ENCODE results near the gene PPP1R10.
"Not testable (repeated sequence)": the region's sequence is repeated elsewhere in the genome, so short reads cannot be mapped to it uniquely, and the experiment has no call there.

Gene PPP1R10

DNA sequence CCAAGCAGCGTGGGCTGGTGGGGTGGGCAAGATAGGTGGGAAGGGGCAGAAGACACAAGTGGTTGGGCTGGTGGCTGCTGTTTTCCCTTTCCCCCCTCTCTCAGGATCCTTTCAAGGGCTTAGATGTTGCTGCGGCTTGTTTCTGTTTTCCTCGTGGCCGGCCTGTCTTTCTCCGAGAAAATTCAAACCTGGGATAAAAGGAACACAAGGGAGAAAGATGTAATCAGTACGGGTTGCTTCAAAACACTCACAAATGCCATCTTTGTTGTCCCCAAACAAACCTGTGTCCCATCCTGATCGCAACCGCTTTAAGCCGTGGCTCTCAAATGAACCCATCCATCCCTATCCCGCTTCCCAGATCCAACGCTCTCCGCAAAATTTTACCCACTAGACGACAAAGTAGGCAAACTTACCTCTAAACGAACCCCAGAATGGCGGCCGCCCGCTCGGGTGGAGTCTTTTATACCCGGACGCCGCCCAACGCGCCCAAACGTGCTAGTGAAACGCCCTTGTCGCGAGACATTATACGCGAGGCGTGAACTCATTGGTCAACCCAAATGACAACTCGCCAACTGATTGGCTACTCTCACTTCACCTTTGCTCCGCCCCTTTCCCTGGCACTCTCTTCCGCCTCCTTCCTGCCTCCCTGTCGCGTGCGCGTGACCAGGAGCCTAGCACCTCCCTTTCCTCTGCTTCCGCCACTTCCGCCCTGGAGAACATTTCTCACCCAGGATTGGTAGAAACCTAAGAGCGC lies at the start of gene PPP1R10:
TSS of gene PPP1R10 (minus strand) at position 433 of the 754 bp plus-strand sequence. CDS start 7,299 bp downstream, outside the sequence.
- peak; percentile 100 for DNase-seq

DNA sequence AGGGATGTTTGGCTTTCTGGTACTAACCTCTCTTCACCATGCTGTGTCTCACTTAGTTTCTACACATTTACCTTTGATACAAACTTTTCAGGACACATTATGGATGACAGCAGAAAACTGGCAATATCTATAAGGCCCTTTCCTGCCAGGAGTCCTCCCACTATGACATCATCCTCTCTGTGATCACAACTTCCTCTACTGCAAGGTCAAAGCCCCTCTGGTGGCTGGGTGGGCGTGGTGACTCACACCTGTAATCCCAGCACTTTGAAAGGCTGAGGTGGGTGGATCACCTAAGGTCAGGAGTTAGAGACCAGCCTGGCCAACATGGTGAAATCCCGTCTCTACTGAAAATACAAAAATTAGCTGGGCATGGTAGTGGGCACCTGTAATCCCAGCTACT lies 49.3 kb upstream of the PPP1R10 start:
- DNase-seq = not testable (repeated sequence)

DNA sequence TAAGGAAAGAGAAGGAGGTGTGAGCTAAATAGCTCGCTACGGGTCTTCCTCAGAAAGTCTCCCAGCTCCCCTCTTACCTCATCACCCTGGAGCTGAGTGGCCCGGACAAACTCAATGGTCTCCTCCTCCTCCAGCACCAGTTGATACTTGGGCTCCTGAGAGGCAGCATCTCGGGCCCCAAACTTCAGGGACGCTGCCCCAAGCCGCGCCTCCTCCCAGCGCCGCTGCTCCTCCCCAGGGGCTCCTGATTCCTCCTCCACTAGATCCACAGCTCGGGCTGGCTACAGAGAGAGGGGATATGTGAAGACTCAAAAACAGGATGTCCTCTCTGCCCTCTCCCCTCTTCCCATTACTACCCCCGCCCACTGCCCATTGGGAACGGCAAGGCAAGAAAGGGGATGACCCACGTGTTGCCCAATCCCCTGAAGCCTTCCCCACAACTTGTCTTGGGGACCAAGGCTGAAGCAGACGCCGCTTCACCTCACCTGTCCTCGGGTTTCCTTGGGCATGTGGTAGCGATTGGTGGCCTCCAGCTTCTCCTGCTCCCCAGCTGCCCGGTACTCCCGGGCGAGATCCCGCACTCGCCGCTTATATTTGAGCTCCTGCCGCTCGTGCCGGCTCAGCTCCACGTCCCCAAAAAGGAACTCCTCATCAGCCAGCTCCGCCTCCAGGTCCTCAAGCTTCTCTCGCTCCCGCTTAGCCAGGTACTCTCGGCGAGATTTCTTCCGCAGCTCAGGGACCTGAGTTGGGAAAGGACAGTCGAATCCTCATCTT lies 48.1 kb upstream of the PPP1R10 start:
- no peak for DNase-seq

DNA sequence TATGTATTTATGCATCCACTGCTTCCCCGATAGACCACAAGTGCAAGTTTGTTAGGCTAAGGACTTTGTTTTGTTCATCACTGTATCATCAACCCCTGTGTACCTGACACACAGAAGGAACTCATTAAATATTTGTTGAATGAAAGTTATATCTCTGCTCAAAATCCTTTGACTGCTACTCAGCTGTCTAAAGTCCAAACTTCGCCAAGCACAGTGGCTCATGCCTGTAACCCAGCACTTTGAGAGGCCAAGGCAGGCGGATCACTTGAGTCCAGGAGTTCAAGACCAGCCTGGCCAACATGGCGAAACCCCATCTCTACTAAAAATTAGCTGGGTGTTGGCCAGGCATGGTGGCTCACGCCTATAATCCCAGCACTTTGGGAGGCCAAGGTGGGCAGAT lies 40.9 kb upstream of the PPP1R10 start:
- DNase-seq = not testable (repeated sequence)

DNA sequence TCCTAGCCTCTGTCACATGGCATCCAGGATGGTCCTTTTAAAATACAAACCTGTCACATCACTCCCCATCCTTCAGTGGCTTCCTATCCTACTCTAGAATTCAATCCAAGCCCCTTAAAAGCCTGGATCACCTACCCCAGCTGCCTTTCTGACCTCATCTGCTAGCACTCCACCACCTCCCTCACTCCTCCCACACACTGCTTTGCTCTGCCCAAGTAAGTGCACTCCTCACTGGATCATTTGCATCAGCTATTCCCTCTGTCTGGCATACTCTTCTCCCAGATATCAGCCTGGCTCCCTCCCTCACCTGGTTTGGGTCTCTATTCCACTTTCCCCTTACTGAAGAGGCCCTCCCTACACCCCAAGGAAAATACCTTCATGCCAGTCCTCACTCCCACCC lies 40.4 kb upstream of the PPP1R10 start:
- no peak for DNase-seq

DNA sequence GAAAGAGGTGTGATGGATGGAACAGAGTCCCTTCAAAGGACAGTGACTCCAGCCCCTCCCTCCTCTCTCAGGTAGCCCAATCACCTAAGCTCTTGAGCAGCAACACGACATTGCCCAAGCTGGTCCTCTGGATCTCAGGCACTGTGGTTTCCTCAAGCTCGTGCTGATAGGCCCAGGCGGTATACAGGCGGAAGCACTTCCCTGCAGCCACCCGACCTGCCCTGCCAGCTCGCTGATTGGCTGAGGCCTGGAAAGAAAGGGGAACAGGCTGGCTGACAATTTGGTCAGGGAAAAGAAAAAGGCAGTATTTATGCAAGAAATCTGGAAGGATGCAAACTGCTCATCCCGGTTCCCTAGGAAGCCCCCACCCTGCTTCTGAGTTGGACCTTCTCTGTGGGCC lies 39.5 kb upstream of the PPP1R10 start:
- no peak for DNase-seq

DNA sequence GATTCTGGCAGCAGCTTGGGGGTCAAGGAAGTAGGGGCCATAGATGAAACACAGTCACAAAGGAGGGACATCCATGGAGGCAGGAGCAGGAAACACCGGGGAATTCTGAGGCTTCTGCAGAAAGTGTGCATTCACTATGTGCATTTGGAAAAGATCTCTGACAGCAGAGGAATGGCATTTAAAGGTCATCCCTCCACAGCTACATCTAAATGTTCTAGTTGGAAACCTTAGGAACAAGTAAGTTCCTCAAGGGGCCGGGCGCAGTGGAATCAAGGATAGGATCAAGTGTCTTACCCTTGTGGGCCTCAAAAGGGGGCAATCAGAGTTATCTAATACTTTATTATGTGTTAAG lies 38.7 kb upstream of the PPP1R10 start:
- DNase-seq = no peak

DNA sequence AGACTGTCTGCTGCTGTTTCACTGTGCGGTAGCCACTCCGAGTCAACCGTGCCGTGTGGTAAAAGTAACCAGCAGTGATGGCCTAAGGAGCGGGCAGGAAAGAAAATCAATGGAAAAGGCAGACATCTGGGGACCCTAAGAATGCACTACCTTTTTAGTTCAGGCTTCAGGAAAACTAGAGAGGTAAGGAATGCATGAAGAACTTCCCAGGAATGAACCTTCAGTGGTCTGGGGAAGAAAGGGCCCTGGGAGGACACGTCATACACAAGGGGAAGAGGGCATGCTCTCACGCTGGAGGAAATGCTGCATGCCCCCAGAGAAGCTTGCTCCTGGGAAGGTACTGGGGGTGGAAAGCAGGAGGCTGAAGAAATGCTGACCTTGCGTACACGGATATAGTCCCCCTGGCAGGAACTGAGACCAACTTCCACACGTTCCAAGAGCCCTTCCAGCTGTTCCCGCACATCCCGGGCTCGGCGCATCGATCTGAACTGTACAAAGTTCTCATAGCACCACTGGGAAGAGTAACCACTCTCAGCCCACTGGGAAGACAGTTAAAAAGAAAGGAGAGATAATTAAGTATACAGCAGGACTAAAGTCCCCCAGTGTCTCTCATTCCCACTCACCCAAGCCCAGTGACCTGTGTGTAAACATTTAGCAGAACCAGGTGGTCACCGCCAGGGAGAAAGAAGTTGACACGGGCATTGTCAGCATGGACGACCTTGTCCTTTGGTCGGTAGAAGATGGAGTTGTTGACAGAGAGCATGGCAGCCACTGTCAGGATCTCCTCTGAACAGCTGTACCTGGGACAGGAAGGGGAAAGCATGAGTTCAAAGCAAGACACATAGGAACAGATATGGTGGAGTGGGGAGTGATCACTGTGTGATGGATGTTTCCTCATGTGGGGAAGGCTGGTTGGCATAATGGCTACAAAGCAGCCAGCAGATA lies 38.0 kb upstream of the PPP1R10 start:
- no peak for DNase-seq

DNA sequence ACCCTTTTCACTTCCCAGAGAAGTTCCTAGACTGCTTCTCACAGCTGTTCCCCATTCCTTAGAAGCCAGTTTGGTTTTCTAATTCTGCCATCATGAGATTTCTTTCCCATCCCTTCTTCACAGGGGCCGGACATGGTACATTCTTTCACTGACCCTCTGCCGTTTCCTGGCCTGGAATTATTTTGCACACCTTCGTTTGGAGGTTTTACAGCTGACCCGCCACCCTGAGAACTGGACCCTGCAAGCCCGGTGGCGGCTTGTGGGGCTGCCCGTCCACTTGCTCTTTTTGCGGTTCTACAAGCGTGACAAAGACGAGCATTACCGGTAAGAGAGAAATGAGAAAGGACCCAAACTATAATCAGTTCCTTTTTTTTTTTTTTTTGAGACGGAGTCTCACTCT lies 34.1 kb upstream of the PPP1R10 start:
- no peak for DNase-seq

DNA sequence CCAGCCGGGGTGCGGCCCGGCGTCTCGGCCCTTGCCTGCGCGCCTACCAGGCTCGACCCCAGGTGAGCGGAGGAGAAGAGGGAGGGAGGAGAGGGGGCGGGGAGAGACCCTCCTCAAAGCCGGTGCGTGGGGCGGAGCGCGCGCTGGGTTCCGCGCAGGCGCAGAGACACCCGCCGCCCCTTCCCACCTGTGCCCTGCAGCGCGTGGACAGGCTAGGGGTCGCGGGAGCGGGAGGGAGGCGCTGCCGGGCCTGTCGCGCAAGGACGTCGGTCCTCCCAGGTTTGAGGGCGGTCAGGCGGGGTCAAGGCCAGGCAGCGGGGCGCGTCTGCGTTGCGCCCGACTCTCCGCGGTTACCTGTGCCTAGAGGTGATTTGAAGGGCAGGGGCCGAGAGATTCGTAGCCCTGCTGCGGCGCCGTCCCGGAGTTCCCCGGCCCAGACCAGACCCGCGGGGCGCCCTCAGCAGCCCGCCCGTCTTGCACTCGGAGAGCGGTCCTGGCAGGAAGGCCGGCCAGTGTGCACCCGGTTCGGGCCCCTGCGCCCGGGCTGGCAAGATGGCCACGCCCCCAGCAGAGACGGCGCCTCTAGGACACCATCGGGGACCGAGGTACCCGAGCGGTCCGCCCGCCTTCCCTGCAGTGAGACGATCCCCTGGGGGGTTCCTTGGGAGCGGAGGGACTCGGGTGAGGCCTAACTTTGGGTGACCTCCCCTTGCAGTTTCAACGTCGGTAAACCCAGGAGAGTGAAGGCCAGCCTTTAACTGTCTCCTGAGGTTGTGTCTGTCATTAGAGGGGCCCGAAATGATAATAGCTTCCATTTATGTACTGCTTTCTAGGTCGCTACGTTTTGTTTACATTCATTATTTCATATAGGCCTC lies 30.4 kb upstream of the PPP1R10 start:
- peak; percentile 49 for DNase-seq

DNA sequence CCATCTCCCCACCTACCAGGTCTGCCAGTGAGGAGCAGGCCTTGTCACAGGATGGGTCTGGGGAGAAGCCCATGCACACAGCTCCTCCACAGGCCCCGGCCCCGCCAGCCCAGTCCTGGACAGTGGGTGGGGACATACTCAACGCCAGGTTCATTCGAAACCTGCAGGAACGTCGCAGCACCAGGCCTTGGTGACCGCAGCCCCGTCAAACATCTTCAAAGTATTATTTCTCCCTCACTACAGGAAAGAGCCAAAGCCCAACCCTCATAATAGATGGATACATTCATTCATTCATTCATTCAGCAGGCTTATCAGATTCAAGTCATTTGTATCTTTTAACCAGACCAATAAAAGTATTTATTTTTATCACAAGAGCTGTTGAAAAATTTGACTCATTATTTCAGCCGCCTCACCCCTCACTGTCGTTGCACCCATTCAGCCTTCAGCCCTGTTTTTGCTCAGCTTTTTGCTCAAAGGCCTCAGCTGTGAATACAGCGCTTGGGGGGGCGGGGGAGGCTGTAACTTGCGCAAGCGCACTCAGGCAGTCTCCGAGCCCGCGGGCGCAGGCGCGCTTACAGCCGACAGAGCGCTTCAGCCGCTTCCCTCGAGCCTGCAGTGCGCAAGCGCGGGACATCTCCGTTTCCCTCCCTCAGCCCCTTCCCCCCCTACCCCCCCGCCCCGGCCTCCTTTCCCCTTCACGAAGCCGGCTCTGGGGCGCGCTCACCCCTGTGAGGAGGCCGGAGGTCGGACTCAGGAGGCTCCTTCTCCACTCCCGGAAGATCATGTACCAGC lies 29.6 kb upstream of the PPP1R10 start, which contains the start of gene C6orf136:
TSS of gene C6orf136 (plus strand) at position 684 of the 792 bp plus-strand sequence. CDS start at position 783, 99 bp downstream.
- peak; percentile 87 for DNase-seq

DNA sequence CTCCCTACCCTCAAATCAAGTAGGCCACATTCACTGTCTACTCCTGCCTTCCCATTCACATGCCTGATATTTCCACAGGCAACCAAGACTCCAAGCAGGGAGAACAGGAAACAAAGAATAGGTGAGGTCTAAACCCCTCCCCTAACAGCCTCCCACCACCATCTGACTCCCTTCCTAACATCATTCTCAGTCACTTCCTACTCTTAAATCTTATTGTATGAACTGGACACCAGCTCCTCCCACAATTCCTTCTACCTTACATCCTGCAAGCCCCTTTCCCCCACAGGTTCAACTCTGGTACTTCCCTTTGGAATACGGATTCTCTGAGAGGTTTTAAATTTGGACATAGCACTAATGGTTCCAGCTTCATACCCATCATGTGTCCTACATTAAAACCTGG lies 28.9 kb upstream of the PPP1R10 start:
- DNase-seq = no peak

DNA sequence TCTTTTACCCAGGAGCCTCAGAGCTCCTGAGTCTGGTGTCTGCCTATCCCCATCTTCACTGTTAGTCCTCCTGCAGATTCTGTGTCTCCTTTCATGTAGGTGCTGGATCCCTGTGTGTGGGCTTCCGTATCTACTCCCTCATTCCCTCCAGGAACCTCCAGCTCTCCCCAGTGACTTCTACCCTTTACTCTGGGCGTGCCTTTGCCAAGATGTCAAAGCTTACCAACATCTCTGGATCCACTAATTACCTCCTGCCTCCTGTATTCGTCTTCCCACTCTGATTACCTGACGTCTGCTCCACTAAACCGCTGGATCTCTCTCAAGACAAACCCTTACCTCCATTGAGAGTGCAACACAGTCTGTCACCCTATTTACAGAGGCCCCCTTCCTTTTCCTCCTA lies 27.7 kb upstream of the PPP1R10 start:
- no peak for DNase-seq

DNA sequence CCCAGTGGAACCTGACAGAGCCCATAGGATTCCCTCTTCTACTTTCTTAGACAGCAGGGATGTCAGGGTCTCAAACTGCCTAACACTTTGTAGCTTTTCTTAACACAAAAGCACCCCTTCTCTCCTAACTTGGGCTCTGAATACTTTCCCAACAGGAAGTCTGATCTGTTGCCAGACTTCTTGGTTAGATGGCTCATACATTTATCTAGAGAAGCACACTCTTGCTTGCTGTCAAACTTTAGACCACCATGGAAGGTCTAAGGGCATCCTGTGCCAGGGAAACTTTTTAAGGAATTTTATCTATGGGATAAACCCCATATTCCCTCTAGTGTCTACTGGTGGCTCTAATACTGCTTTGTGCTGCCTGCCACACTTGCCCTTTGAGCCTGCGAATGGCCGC lies 26.6 kb upstream of the PPP1R10 start:
- DNase-seq = no peak

DNA sequence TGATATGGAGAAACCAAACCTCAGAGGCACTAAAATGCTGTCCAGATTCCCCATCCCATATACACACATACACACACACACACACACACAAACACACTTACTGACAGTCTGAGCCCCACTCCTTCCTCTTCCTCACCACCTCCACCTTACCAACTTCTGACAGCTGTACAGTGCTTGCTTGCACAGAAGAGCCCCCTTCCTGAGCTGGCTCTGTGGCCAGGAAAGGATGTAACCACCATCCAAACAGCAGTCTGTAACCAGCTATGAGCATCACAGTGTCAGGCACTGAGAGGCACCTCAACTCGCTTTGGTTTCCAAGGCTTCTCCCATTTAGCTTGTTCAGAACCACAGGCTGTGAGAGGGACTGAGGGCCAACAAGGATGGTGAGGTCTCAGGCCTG lies 24.0 kb upstream of the PPP1R10 start:
- DNase-seq = no peak

DNA sequence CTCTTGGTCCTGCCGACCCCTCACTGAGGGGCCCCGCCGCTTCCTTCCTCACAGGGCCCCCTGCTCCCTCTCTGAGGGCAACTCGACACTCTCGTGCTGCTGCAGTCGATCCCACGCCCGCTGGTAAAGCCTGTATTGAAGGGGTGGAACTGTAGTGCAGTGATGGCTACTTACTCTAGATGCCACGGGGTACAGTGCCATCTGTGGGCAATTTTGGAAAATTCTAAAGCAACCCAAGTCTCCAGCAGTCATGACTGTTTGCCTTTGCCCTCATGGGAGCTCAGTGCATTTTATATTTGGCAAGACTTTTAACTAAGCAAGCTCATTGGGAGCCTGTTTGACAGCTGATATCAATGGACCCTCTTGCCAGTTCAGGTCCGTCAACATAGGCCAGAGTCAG lies 23.4 kb upstream of the PPP1R10 start:
- DNase-seq = no peak

DNA sequence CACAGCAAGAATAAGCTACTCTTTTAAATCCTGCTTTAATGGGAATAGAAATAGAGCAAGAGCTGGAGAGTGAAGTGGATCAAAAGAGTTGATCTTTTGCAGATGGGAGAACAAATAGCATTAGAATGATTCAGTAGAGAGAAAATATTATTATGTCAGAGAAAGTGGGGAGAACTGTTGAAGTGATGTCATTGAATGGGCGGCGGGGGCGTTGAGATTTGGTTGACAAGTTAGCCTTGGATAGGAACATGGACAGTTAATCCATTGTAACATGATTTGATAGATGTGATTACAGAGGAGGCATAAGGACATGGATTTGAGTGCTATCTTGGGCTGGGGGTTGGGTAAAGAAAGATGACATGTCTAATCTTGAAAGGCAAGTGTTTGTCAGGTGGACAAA lies 18.8 kb upstream of the PPP1R10 start:
- DNase-seq = no peak

DNA sequence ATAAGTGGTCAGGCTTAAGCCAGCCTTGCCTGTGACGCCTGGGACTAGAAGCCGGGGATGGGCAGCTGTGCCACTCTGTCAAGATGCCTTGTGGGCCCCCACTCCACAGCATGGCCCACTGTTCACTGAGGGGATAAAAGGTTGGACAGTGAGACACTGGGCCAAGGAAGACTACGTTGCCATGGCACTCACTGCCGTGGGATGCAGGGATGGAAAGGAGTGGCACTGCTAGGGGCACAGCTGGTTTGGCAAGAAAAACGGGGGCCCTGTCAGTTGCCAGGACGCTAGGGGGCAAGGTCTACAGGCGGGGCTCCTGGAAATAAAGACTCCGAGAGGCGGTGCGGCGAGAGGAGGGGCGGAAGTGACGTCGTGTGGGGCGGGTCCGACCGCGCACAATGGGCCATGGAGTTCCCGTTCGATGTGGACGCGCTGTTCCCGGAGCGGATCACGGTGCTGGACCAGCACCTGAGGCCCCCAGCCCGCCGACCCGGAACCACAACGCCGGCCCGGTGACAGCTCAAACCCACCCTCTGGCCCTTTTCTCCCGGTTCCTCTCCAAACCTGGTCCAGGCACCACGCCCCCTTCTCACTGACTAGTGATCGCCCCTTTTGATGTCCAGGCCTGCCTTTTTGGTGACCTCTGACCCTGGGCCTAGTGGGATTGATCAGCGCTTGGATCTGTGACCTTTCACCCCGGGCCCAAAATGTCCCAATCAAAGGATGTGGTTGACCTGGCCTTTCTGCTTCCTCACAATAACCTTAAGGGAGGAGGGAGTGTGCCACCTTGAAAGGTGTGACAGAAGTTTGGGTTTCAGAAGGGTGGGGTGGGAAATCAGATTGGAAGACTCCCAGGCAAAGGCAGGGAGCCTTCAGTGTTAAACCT lies 9.7 kb upstream of the PPP1R10 start, which contains the start of gene ATAT1:
TSS of gene ATAT1 (plus strand) at position 391 of the 883 bp plus-strand sequence.
- DNase-seq = peak; percentile 76

DNA sequence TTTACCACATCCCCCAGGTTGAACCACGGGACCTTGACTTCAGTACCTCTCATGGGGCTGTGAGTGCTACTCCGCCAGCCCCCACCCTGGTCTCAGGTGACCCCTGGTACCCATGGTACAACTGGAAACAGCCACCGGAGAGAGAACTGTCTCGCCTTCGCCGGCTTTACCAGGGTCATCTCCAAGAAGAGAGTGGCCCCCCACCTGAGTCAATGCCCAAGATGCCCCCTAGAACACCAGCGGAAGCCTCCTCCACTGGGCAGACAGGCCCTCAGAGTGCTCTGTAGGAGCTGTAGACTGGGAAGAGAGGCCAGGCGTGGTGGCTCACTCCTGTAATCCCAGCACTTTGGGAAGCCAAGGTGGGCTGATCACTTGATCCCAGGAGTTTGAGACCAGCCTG lies 8.5 kb upstream of the PPP1R10 start:
- DNase-seq = no peak

DNA sequence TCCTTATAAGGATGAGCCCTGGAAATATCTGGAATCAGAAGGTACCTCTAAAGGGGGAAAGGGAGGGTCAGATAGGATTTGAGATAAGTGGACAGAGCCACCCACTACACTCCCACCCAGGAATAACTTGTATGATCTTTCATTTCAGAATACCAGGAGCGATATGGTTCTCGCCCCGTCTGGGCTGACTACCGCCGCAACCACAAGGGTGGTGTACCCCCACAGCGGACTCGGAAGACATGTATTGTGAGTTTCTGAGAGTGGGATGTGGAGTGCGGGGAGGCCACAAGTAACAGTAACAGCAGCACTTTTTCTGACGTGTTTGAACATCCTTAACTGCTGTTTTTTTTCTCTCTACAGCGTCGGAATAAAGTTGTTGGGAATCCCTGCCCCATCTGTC lies 2.5 kb upstream of the PPP1R10 start:
- DNase-seq = no peak
